Measurements from ENCODE around the gene CLEC4F.

The CLEC4F gene

DNA sequence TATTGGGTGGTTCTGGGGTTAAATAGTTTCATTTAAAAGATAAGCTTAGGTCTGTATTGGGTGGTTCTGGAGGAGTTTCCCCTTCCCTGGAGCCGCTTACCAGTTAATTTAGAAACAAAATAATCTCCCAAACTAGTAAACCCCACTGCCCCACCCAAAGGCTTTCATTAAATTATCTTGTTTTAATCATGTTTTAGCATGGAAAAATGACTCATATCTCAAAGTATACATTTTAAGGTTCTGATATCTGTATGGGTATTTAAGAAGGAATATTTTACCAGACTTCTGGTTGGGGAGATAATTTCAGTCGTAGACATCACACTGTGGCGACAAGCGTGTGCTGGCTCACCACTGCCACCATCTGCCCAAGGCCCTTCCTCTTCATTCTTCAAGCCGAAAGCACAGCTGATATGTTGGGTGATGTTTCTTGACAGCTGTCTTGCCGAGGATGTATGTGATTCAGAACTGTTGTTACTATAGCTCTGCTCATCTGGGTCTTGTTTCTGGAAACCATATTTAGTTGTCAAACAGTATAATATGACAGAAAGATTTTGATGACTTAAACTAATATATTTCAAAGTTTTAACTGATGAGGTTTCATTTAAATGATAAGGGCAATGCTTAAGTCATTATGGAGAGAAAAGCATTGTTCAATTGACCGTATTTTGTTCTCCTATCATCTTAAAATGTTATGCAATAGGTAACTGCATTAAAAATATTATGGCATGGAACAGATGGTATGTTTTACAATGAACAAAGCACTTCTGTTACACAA, 35.1 kb downstream of the CLEC4F start:
- DNase-seq (ENCODE audit: low read depth), result no peak

DNA sequence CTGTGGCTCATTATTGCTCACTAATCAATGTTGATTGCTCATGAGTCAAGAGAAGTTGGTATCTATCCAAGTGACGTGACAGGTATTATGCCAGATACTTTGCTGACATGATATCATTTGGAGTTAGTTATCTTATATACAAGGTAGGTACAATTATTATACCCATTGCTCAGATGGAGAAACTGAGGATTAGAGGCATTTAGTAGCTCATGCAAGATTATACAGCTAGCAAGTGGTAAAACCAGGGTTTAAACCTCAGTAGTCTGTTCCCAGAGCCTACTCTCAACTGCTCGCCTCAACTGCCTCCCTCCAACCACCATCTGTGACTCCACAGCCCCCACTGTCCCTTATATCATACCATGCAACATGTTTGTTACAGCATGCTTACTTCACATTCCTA, 36.1 kb downstream of the CLEC4F start:
- no peak for DNase-seq (ENCODE audit: low read depth)

- DNase-seq (ENCODE audit: low read depth), result no peak
Observed at GRCh38 chr2:70779911-70780545, 40.4 kb downstream of the CLEC4F start.

- DNase-seq (ENCODE audit: low read depth), result no peak
Observed at GRCh38 chr2:70779491-70779890, 40.9 kb downstream of the CLEC4F start.

- no peak for DNase-seq (ENCODE audit: low read depth)
Observed at GRCh38 chr2:70778676-70779075, 41.7 kb downstream of the CLEC4F start.

DNA sequence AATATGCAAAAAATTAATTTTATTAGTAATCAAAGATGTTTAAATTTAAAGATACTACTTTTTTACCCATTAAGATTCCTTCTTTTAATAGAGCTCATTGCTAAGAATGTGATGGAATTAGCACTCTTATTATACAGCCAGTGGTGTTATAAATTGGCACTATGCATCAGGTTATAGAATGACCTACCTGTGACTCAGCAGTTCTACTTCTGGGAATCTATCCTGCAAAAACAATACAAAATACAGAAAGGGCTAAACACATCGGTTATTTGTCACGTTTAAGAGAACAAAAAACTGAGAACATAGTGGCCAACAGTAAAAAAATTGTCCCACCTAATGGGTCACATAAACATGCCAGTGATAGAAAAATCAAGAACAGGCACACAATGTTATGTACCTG, 42.9 kb downstream of the CLEC4F start:
- DNase-seq (ENCODE audit: low read depth), result no peak

DNA sequence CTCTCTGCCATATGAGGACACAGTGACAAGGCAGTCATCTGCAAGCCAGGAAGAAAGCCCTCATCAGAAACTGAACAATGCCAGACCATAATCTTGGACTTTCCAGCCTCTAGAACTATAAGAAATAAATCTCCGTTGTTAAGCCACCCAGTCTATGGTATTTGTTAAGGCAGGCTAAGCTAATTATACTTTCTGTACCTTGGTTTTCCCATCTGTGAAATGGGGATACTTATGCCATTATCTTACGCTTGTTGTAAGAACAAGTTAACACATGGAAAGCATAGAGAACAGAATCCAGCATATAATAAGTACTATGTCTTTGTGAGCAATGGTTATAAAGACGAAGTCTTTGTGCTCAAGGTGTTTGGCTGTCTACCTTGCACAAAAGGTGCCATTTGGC, 44.1 kb downstream of the CLEC4F start:
- no peak for DNase-seq (ENCODE audit: low read depth)

DNA sequence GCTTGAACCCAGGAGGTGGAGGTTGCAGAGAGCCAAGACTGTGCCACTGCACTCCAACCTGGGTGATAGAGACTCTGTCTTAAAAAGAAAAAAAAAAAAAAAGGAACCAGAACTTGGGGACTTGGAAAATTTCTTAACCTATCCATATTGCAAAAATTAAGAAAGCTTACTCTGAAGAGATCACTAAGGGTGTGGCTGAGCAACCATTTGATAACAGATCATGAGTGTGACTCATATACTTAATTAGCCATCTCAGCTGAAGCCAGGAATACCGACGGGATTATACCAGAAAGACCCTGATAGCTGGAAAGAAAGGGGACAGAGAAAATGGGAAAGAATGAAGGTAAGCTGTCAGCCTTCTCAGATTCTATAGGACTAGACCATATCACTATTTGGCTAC, 45.3 kb downstream of the CLEC4F start:
- no peak for DNase-seq (ENCODE audit: low read depth)

- DNase-seq (ENCODE audit: low read depth), result no peak
Observed at GRCh38 chr2:70772486-70773155, 47.8 kb downstream of the CLEC4F start.

DNA sequence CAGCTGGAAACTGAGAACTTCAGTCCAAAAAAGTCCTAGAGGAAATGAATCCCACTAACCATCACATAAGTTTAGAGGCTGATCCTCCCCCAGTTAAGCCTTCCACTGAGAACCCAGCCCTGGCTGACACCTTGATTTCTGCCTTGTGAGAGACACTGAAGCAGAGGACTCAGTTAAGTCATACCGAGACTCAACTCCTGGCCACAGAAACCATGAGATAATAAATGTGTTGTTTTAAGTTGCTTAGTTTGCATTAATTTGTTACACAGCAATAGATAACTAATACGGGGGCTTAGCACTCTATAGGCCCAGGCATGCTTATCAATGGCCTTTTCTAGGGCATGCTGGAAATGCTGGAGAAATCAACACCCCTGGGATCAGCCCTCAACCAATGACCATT, 49.0 kb downstream of the CLEC4F start:
- DNase-seq (ENCODE audit: low read depth), result no peak

- no peak for DNase-seq (ENCODE audit: low read depth)
Observed at GRCh38 chr2:70769450-70769849, 50.9 kb downstream of the CLEC4F start.

- no peak for DNase-seq (ENCODE audit: low read depth)
Observed at GRCh38 chr2:70768590-70769085, 51.8 kb downstream of the CLEC4F start.

GRCh38 chr2:70767699-70768589, 52.5 kb downstream of the CLEC4F start, which contains the start of gene ADD2:
TSS of gene ADD2 (minus strand) at chr2:70768200. CDS start at chr2:70706408, 61,792 bp downstream.
- DNase-seq (ENCODE audit: low read depth), result peak; percentile 8

DNA sequence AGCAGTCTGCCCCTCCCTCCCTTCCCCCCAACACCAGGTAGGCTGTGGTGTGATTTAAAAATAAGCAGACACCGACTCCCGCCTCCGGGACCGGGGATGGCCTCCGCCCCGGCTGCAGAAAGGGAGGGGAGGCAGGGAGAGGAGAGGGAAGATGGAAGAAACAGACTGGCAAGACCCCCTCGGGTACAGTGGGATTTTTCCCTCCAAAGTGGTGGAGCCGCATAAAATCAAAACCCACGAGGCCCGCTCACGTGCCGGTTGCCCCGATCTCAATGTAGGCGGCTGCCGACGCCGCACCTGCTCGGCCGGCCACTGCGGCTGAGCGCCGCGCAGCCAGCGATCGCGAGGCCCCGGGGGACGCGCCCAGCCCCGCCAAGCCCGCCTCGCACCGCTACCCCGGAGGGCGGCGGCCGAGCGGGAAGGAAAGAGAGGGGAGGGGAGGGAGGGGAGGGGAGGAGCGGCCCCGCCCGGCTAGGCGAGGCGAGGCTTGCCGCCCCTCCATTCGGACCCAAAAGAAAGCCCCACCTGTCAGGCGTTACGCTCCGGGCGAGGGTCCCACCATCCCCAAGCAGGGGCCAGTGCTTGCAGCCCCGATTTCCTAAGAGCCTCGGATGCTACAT, 53.2 kb downstream of the CLEC4F start:
- DNase-seq (ENCODE audit: low read depth), result no peak

DNA sequence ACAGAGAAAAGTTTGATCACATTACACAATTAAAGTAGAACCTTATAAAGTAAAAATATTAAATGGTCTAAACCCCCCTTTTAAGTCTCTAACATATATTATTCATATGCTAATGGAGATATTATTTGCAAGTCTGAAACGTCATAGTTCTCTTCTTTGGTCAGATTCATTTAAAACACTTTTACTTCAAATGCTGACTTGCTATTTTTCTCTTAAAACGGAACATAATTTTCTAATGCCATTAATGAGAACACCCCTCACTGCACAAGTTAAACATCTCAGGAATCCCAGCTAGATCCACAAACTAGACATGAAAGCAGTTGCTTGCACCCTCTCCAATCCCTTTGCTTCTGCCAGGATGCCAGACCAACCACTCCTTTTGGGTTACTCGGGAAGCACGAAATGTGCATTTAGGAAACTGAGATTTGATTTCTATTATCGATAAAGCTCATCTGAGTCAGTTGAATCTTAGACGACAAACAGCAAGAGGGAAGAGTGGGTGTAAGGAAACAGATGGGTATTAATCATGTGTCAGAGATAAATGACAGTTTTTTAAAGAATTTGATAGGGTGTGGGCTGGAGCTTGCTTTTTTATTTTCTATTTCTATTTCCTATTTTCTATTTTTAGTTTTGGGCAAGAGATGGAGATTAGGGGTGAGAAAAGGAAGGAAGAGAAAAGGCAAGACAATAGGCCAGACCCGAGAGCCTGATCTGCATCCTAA, 53.9 kb downstream of the CLEC4F start:
- DNase-seq (ENCODE audit: low read depth), result no peak

DNA sequence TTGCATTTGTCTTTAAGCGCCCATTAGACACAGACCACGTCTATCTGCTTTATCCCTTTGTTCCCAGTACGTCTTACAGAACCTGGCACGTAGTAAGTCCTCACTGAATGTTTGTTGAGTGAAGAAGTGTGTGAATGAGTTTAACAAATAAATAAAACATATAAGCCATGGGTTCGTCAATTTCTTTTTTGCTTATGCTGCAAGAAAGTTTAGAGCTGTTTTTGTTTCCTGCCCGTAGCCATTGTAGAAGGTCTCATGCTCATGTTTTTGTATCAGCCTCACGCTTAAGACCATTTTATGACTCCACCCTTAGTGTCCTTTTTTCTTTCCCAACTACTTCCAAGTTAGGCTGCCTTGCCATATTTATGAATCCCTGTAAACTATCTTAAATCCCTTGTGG, 54.9 kb downstream of the CLEC4F start:
- DNase-seq (ENCODE audit: low read depth), result no peak

DNA sequence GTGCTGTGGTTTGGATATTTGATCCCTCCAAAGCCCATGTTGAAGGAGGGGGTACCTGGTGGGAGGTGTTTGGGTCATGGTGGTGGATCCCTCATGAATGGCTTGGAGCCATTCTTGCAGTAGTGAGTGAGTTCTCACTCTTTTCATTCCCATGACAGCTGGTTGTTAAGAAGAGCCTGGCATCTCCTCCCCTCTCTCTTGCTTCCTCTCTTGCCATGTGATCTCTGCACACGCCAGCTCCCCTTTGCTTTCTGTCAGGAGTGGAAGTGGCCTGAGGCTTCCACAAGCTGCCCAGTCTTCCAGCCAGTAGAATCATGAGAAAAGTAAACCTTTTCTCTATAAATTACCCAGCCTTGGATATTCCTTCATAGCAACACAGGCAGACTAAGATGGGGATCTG, 61.0 kb downstream of the CLEC4F start:
- no peak for DNase-seq (ENCODE audit: low read depth)
